GM12801 (cell line): ENCODE data around the gene DCLRE1C.

Experiments used
- CTCF ChIP-seq: IDR thresholded peaks from one replicate; pipeline ENCODE4 v1.5.1; 2011; ENCODE audit warnings: control low read depth; ENCODE audit not compliant: insufficient read length; ENCODE audit errors: extremely low read depth

DCLRE1C gene

GRCh38 chr10:14917827-14918226, 36.1 kb downstream of the DCLRE1C start:
- TF ChIP-seq CTCF = no peak

GRCh38 chr10:14916600-14916999, 37.3 kb downstream of the DCLRE1C start:
- no peak for TF ChIP-seq CTCF

GRCh38 chr10:14911801-14912200, 42.1 kb downstream of the DCLRE1C start:
- TF ChIP-seq CTCF = no peak

- TF ChIP-seq CTCF = no peak
Observed at GRCh38 chr10:14910953-14911352, 42.9 kb downstream of the DCLRE1C start.

GRCh38 chr10:14909101-14909500, 44.8 kb downstream of the DCLRE1C start:
- TF ChIP-seq CTCF = no peak

GRCh38 chr10:14906765-14907164, 47.1 kb downstream of the DCLRE1C start:
- no peak for TF ChIP-seq CTCF

- TF ChIP-seq CTCF = no peak
Observed at GRCh38 chr10:14905890-14906289, 48.0 kb downstream of the DCLRE1C start.

GRCh38 chr10:14904864-14905263, 49.0 kb downstream of the DCLRE1C start:
- TF ChIP-seq CTCF = no peak
